Measurements from ENCODE around the gene SSRP1.

SSRP1 gene

GRCh38 chr11:57315491-57315890 lies 20.2 kb downstream of the SSRP1 start:
- no peak for DNase-seq (ENCODE audit: insufficient read length, low spot score)
- TF ChIP-seq CTCF (IDR thresholded peaks at IDR 0.05; ENCODE audit: insufficient read depth, missing control alignments), result no peak
- FAIRE-seq, result no peak

- no peak for FAIRE-seq
These were observed 21.3 kb downstream of the SSRP1 start for GRCh38 chr11:57314221-57314973.

GRCh38 chr11:57313788-57314135 lies 21.9 kb downstream of the SSRP1 start:
- FAIRE-seq, result no peak
- TF ChIP-seq CTCF (IDR thresholded peaks at IDR 0.05; ENCODE audit: insufficient read depth, missing control alignments), result no peak
- DNase-seq (ENCODE audit: insufficient read length, low spot score), result no peak

More at GRCh38 chr11:57314221-57314973, 21.3 kb downstream of the SSRP1 start:
- no peak for DNase-seq (ENCODE audit: insufficient read length, low spot score)
- no peak for TF ChIP-seq CTCF (IDR thresholded peaks at IDR 0.05; ENCODE audit: insufficient read depth, missing control alignments)

GRCh38 chr11:57313071-57313787 lies 22.5 kb downstream of the SSRP1 start:
- FAIRE-seq (no peak), DNase-seq (ENCODE audit: insufficient read length, low spot score) (no peak)
- no peak for TF ChIP-seq CTCF (IDR thresholded peaks at IDR 0.05; ENCODE audit: insufficient read depth, missing control alignments)

GRCh38 chr11:57312511-57313021 lies 23.1 kb downstream of the SSRP1 start:
- FAIRE-seq, result no peak
- DNase-seq (ENCODE audit: insufficient read length, low spot score), result no peak
- no peak for TF ChIP-seq CTCF (IDR thresholded peaks at IDR 0.05; ENCODE audit: insufficient read depth, missing control alignments)

- TF ChIP-seq CTCF (IDR thresholded peaks at IDR 0.05; ENCODE audit: insufficient read depth, missing control alignments), result no peak
- FAIRE-seq, result no peak
- no peak for DNase-seq (ENCODE audit: insufficient read length, low spot score)
These were observed 24.4 kb downstream of the SSRP1 start for GRCh38 chr11:57311109-57311936.

Measured in D721Med (cell line).